ENCODE results near the gene DCAF8. TPM values are rescaled to one million over a fixed set of nuclear protein-coding genes. Genes with fewer than 3 reads are reported as not detected.
A peak's percentile ranks its signal among the peaks of the same experiment; 100 is the strongest.

The DCAF8 gene
- total and polyA plus RNA-seq, 2 of the 4 experiments (the other 2 are of a cell fraction), result 83.3 to 83.8 TPM

GRCh38 chr1:160171354-160171753, 91.0 kb downstream of the DCAF8 start:
- no peak overlapping the region for H4K91ac ChIP-seq (ENCODE audit: insufficient read depth, low read depth, low read length)
- POLR2A ChIA-PET (ENCODE audit: unreplicated experiment), result no interaction called here
- no peaks in the 10 kb centered on the region for H3K79me1 ChIP-seq (ENCODE audit: low read depth in 1 of 2, low read length in 2 of 2)
- H2AK5ac ChIP-seq (ENCODE audit: low read depth, low read length), result no peak overlapping the region
- H3K9ac ChIP-seq (ENCODE audit: low read depth, low read length), result no peak overlapping the region
- H3K27ac ChIP-seq (ENCODE audit: insufficient read depth, low read length), result no peak overlapping the region
- no peak overlapping the region for H3K4ac ChIP-seq (ENCODE audit: low read depth, low read length)
- CTCF ChIA-PET, result no interaction called here
- DNase-seq (peak; percentile 32), ATAC-seq (ENCODE audit: low read depth) (peak; percentile 85)
- H2BK5ac ChIP-seq (ENCODE audit: low read depth, low read length, poor library complexity, severe bottlenecking), result no peak overlapping the region
- dilution Hi-C loops (cut with HindIII; ENCODE audit: low sequenced_read_pairs, unreplicated experiment) (no loop called here), in situ Hi-C loops (cut with MboI; ENCODE audit: low sequenced_read_pairs) (no loop called here), intact Hi-C loops (cut with micrococcal nuclease) (no loop called here)
- H3K14ac ChIP-seq (replicated peaks; ENCODE audit: low read depth, low read length), result no peak overlapping the region
- H3K4me1 ChIP-seq (ENCODE audit: control insufficient read depth, insufficient read depth, low read length), result 0 out of 2 replicates have a peak, but pooled peaks cover 2% of the 10 kb centered on the region
- H3K18ac ChIP-seq (ENCODE audit: low read depth, low read length), result no peak overlapping the region
- no TSS peak for BruUV-seq (replicated peaks)
- no peaks in the 10 kb centered on the region; the same call in 1 of the 2 replicates for H3K9me3 ChIP-seq (ENCODE audit: control insufficient read depth, insufficient read depth, low read length)
- no peaks in the 10 kb centered on the region for H3K36me3 ChIP-seq (ENCODE audit: control insufficient read depth, insufficient read depth, low read length)
- H2BK20ac ChIP-seq (ENCODE audit: low read depth, low read length), result no peak overlapping the region
- no peaks in the 10 kb centered on the region for H4K20me1 ChIP-seq (ENCODE audit: insufficient read depth, low read length)
- no peak overlapping the region for H4K8ac ChIP-seq (ENCODE audit: low read depth in 2 of 2, low read length in 2 of 2)
- H2AFZ ChIP-seq (replicated peaks; ENCODE audit: low read length, poor library complexity), result no peak overlapping the region
- no peaks in the 10 kb centered on the region for H3K9me1 ChIP-seq (ENCODE audit: insufficient read depth, low read length)
- H2BK120ac ChIP-seq (ENCODE audit: low read depth, low read length), result no peak overlapping the region
- H3K56ac ChIP-seq (ENCODE audit: extremely low read depth, insufficient read depth, low read length), result no peak overlapping the region
- H2AK9ac ChIP-seq (replicated peaks; ENCODE audit: low read depth, low read length, poor library complexity), result no peak overlapping the region
- no peak overlapping the region for H3K23ac ChIP-seq (ENCODE audit: low read depth, low read length)
- TF ChIP-seq RCOR1 (IDR thresholded peaks at IDR 0.05; ENCODE audit: insufficient replicate concordance, low read length) (no peak), SMC3 (IDR thresholded peaks at IDR 0.05; ENCODE audit: low read depth, low read length) (no peak), MXI1 (IDR thresholded peaks at IDR 0.05; ENCODE audit: borderline replicate concordance, low read depth, low read length) (no peak), USF2 (IDR thresholded peaks at IDR 0.05; ENCODE audit: low read depth, low read length) (no peak), CEBPB (IDR thresholded peaks at IDR 0.05; ENCODE audit: low read depth, low read length) (no peak), CHD1 (IDR thresholded peaks at IDR 0.05; ENCODE audit: low read depth, low read length) (no peak), CTCF (conservative IDR thresholded peaks at IDR 0.05; ENCODE audit: low read depth, low read length) (no peak), RAD21 (IDR thresholded peaks at IDR 0.05; ENCODE audit: low read length) (no peak), RFX5 (IDR thresholded peaks at IDR 0.05; ENCODE audit: low read depth, low read length) (no peak), MAFK (IDR thresholded peaks at IDR 0.05; ENCODE audit: low read depth, low read length) (no peak)
- no peak overlapping the region for H3K4me3 ChIP-seq (ENCODE audit: insufficient read depth, low read depth, low read length)
- peaks cover 49% of the 10 kb centered on the region for H3K27me3 ChIP-seq (ENCODE audit: control insufficient read depth, insufficient read depth, low read length)
- no peak overlapping the region for H3K4me2 ChIP-seq (ENCODE audit: low read depth, low read length)
- H2BK15ac ChIP-seq (ENCODE audit: low read depth, low read length), result no peak overlapping the region
- H4K5ac ChIP-seq (ENCODE audit: low read depth, low read length), result no peak overlapping the region
- no CpG with 5 or more reads among the region's 4 CpGs for WGBS, 2 experiments (ENCODE audit: extremely low coverage in 2 of 2, insufficient read length in 1 of 2)

Data from IMR-90 (cell line).